HepG2 (cell line): Measurements from ENCODE around the gene AK4. TPM values are rescaled to one million over a fixed set of nuclear protein-coding genes. Genes with fewer than 3 reads are reported as not detected.

Experiments
- ATAC-seq: fragments of 200-7000 bp; cut with Tn5 transposase; 3 replicates; pipeline ENCODE4 v1.9.1; 2020; ENCODE audit warnings: mild to moderate bottlenecking, moderate library complexity
- BruUV-seq: library from RNA; stranded (reverse); fragments of 400-500 nt; replicated peaks from 2 replicates; lab custom pipeline; 2021; lab: Mats Ljungman, UMichigan
- CTCF ChIA-PET: fragments of 300-600 bp; formaldehyde crosslinking; extraction: SDS; loops from one replicate; lab custom pipeline; 2021; ENCODE audit warnings: low total read pairs, inconsistent platforms, low intra/inter-chr PET ratio; lab: Yijun Ruan, JAX
- POLR2A ChIA-PET: fragments of 350-600 bp; sonication (Branson Sonifier 250); formaldehyde crosslinking; loops from one replicate; lab custom pipeline; 2020; ENCODE audit warnings: antibody characterized with exemption, inconsistent platforms; lab: Yijun Ruan, JAX
- DNase-seq: peaks from one replicate; pipeline ENCODE4 v3.0.0-alpha.2; 2015; ENCODE audit warnings: low spot score
- FAIRE-seq: peaks from 3 replicates; lab custom pipeline; 2011; peaks lifted over from hg19 to GRCh38; lab: Jason Lieb, UNC
- H2AFZ ChIP-seq: one replicate; pipeline ENCODE4 v1.6.1; 2011; ENCODE audit warnings: low read length, inconsistent platforms
- H3K27ac ChIP-seq: fragments of 300-600 bp; 3 replicates; pipeline ENCODE4 v1.8.0; 2011; ENCODE audit warnings: mixed run types, mild to moderate bottlenecking, mixed read lengths, low read length, inconsistent platforms; ENCODE audit not compliant: insufficient read depth; ENCODE audit errors: extremely low read length
- H3K27me3 ChIP-seq, 2 experiments: fragments of 200-600 bp in 1 of 2; 2 replicates in 1 of 2; 3 replicates in 1 of 2; pipeline versions ENCODE4 v1.6.0 to v1.8.0; 2011; ENCODE audit warnings: low read length in 2 of 2, mild to moderate bottlenecking in 2 of 2, moderate library complexity in 2 of 2, inconsistent platforms in 1 of 2; ENCODE audit not compliant: insufficient read depth in 2 of 2, control insufficient read depth in 1 of 2
- H3K36me3 ChIP-seq, 2 experiments: fragments of 200-600 bp in 1 of 2; replicated peaks in 1 of 2; 2 replicates in 1 of 2; 3 replicates in 1 of 2; pipeline versions ENCODE4 v1.5.1 to v1.8.0; 2011; ENCODE audit warnings: low read length in 2 of 2, inconsistent platforms in 1 of 2; ENCODE audit not compliant: insufficient read depth in 2 of 2, control insufficient read depth in 1 of 2
- H3K4me1 ChIP-seq: 2 replicates; pipeline ENCODE4 v1.5.1; 2012; ENCODE audit warnings: low read length, inconsistent platforms; ENCODE audit not compliant: insufficient read depth
- H3K4me2 ChIP-seq: 2 replicates; pipeline ENCODE4 v1.6.0; 2011; ENCODE audit warnings: low read depth, low read length, inconsistent platforms
- H3K4me3 ChIP-seq, 3 experiments: fragments of 200-600 bp in 1 of 3; sonication (generic), shearing (Covaris generic) in 1 of 3; replicated peaks in 1 of 3; 2 replicates each; pipeline ENCODE4 v1.5.1; 2011 to 2016; ENCODE audit warnings: low read length in 3 of 3, inconsistent platforms in 2 of 3, low read depth in 2 of 3, mild to moderate bottlenecking in 2 of 3, control low read depth in 1 of 3, mixed read lengths in 1 of 3; ENCODE audit not compliant: insufficient read depth in 1 of 3
- H3K79me2 ChIP-seq: one replicate; pipeline ENCODE4 v1.6.1; 2011; ENCODE audit warnings: low read length, inconsistent platforms; ENCODE audit not compliant: insufficient read depth
- H3K9ac ChIP-seq: 2 replicates; pipeline ENCODE4 v1.6.0; 2011; ENCODE audit warnings: mild to moderate bottlenecking, low read depth, low read length, inconsistent platforms; ENCODE audit not compliant: insufficient read depth
- H3K9me3 ChIP-seq: 2 replicates; pipeline ENCODE4 v1.5.1; 2012; ENCODE audit warnings: mild to moderate bottlenecking, low read length
- H4K20me1 ChIP-seq: 2 replicates; pipeline ENCODE4 v1.6.0; 2011; ENCODE audit warnings: inconsistent platforms, mild to moderate bottlenecking, low read length, moderate library complexity; ENCODE audit not compliant: insufficient read depth
- CBX2 ChIP-seq, 2 experiments: fragments of 200-600 bp in 1 of 2; sonication (generic); formaldehyde crosslinking in 1 of 2; IDR thresholded peaks; 2 replicates each; pipeline versions ENCODE4 v1.7.0 to v1.8.1; 2018 to 2022; ENCODE audit warnings: low read depth in 2 of 2, low read length in 1 of 2, mild to moderate bottlenecking in 1 of 2, missing genetic modification reagents in 1 of 2
- CENPBD1 ChIP-seq: sonication (generic); formaldehyde crosslinking; IDR thresholded peaks from 2 replicates; pipeline ENCODE4 v1.8.0; 2022; ENCODE audit warnings: missing genetic modification reagents, low read depth, mild to moderate bottlenecking, borderline replicate concordance
- CSRNP1 ChIP-seq: sonication (generic); formaldehyde crosslinking; IDR thresholded peaks from 2 replicates; pipeline ENCODE4 v1.8.1; 2023; ENCODE audit warnings: mild to moderate bottlenecking, missing genetic modification reagents
- HDAC6 ChIP-seq: fragments of 200-600 bp; sonication (generic); IDR thresholded peaks from 2 replicates; pipeline ENCODE4 v1.7.0; 2017; ENCODE audit warnings: mild to moderate bottlenecking, antibody characterized with exemption, low read length, low read depth
- HMG20B ChIP-seq: conservative IDR thresholded peaks from 2 replicates; pipeline ENCODE4 v1.6.1; 2016; ENCODE audit warnings: missing genetic modification reagents, missing compliant biosample characterization
- HMGA1 ChIP-seq: sonication (generic); formaldehyde crosslinking; conservative IDR thresholded peaks from 2 replicates; pipeline ENCODE4 v1.4.0; 2020; ENCODE audit warnings: missing genetic modification reagents
- ISX ChIP-seq: sonication (generic); formaldehyde crosslinking; conservative IDR thresholded peaks from 2 replicates; pipeline ENCODE4 v1.5.0; 2020; ENCODE audit warnings: missing genetic modification reagents
- MAFK ChIP-seq, 2 experiments: IDR thresholded peaks in 1 of 2; conservative IDR thresholded peaks in 1 of 2; 2 replicates each; pipeline ENCODE4 v1.6.1; 2011; ENCODE audit warnings: improper control_type of control experiment in 2 of 2, low read length in 2 of 2
- MYC ChIP-seq: sonication (generic); formaldehyde crosslinking; IDR thresholded peaks from 2 replicates; pipeline ENCODE4 v1.9.0; 2021; ENCODE audit warnings: missing genetic modification reagents, borderline replicate concordance
- RBM22 ChIP-seq: fragments of 200-400 bp; formaldehyde crosslinking; optimal IDR thresholded peaks from 2 replicates; pipeline ENCODE3; 2017; ENCODE audit warnings: mild to moderate bottlenecking, low read length, moderate library complexity
- SOX5 ChIP-seq: IDR thresholded peaks from 2 replicates; pipeline ENCODE4 v1.6.1; 2016; ENCODE audit warnings: borderline replicate concordance
- TAF1 ChIP-seq: sonication (generic); formaldehyde crosslinking; IDR thresholded peaks from 2 replicates; pipeline ENCODE4 v1.4.0; 2020; ENCODE audit warnings: missing genetic modification reagents
- ZNF136 ChIP-seq: sonication (generic); formaldehyde crosslinking; IDR thresholded peaks from 2 replicates; pipeline ENCODE4 v1.8.1; 2022; ENCODE audit warnings: low read depth, mild to moderate bottlenecking, moderate library complexity, missing genetic modification reagents
- ZNF24 ChIP-seq: fragments of 450-650 bp; IDR thresholded peaks from 2 replicates; pipeline ENCODE4 v1.6.1; 2017; ENCODE audit warnings: antibody characterized with exemption, mild to moderate bottlenecking
- ZNF260 ChIP-seq: sonication (generic); formaldehyde crosslinking; IDR thresholded peaks from 2 replicates; pipeline ENCODE4 v1.4.0; 2020; ENCODE audit warnings: missing genetic modification reagents, low read depth, mild to moderate bottlenecking, borderline replicate concordance
- ZNF329 ChIP-seq: sonication (generic); formaldehyde crosslinking; IDR thresholded peaks from 2 replicates; pipeline ENCODE4 v1.9.0; 2021; ENCODE audit warnings: low read depth, mild to moderate bottlenecking, missing genetic modification reagents
- ZNF709 ChIP-seq: sonication (generic); formaldehyde crosslinking; IDR thresholded peaks from 2 replicates; pipeline ENCODE4 v1.5.0; 2020; ENCODE audit warnings: mild to moderate bottlenecking, missing genetic modification reagents
- ZNF773 ChIP-seq: sonication (generic); formaldehyde crosslinking; IDR thresholded peaks from 2 replicates; pipeline ENCODE4 v1.4.0; 2020; ENCODE audit warnings: missing genetic modification reagents, borderline replicate concordance
- WGBS: methylation state at CpG from one replicate; pipeline ENCODE4 v1.1.6; 2017; ENCODE audit warnings: low lambda C conversion rate; 5-methylcytosine and 5-hydroxymethylcytosine counted together
- in situ Hi-C: cut with HindIII; loops from 2 replicates; pipeline ENCODE4 v1.10.0; 2017; ENCODE audit warnings: low pct_unique_long_range_greater_than_20kb; ENCODE audit not compliant: extremely low pct_ligation_motif_present
- intact Hi-C: fragments of 100-400 bp; cut with micrococcal nuclease; formaldehyde crosslinking; loops from one replicate; pipeline ENCODE4 v1.10.0; 2022; ENCODE audit not compliant: unreplicated experiment
- polyA plus RNA-seq, 8 experiments: library from polyadenylated mRNA; depleted of rRNA in 3 of 8; stranded (reverse) in 7 of 8; unstranded in 1 of 8; fragments of >200 nt; fragmentation: Illumina TruSeq in 4 of 8; extraction: Trizol in 4 of 8; gene quantifications; 2 replicates each; pipeline versions ENCODE4 v1.2.1 to v1.2.3, GENCODE V29; 2011 to 2016; ENCODE audit warnings: low read depth in 4 of 8, missing spikeins in 1 of 8, mixed read lengths in 1 of 8; ENCODE audit not compliant: insufficient read depth in 1 of 8
- total RNA-seq, 5 experiments: library from RNA; depleted of rRNA; stranded (reverse); fragments of >200 nt; fragmentation: Illumina TruSeq; extraction: Trizol; gene quantifications; 2 replicates each; pipeline ENCODE4 v1.2.3, GENCODE V29; 2016; ENCODE audit warnings: low read depth in 1 of 5
- TF ChIP-seq, protein P1 (sequence below): sonication (generic); formaldehyde crosslinking; IDR thresholded peaks from 2 replicates; pipeline ENCODE4 v1.4.0; 2020; ENCODE audit warnings: missing genetic modification reagents

The AK4 gene
- total and polyA plus RNA-seq, 2 of the 13 experiments (the other 11 are each of a cell fraction or from before 2014, with no cell fraction given): 110 to 160 TPM

- CTCF ChIA-PET: no interaction called here
- in situ Hi-C loops: no loop called here
- no peak overlapping the region for H3K9ac ChIP-seq
- no peaks in the 10 kb centered on the region for H3K27me3 ChIP-seq
- H3K27ac ChIP-seq: no peak overlapping the region
- H2AFZ ChIP-seq: no peak overlapping the region
- H3K4me1 ChIP-seq: peaks cover 20% of the 10 kb centered on the region
- ATAC-seq (no peak), FAIRE-seq (no peak), DNase-seq (no peak)
- no peak overlapping the region for H3K4me2 ChIP-seq
- no peak for TF ChIP-seq ZNF136 (CRISPR knock-in tag)
- no peak for TF ChIP-seq ZNF24
- TF ChIP-seq MYC: no peak
- no peak for TF ChIP-seq HMGA1 (CRISPR knock-in tag)
- no peak for TF ChIP-seq HDAC6
- TF ChIP-seq ISX (CRISPR knock-in tag): no peak
- no peak for TF ChIP-seq TAF1 (CRISPR knock-in tag)
- TF ChIP-seq CSRNP1 (CRISPR knock-in tag): no peak
- TF ChIP-seq ZNF260 (CRISPR knock-in tag): no peak
- TF ChIP-seq MAFK (conservative IDR thresholded peaks at IDR 0.05 in 1 of 2, IDR thresholded peaks at IDR 0.05 in 1 of 2; ENCODE audit: low read length in 2 of 2): no peak
- TF ChIP-seq RBM22: no peak
- no peak for TF ChIP-seq SOX5
- no peak for TF ChIP-seq ZNF773 (CRISPR knock-in tag)
- no peak for TF ChIP-seq CBX2 (IDR thresholded peaks at IDR 0.05; ENCODE audit: low read depth, low read length)
- TF ChIP-seq CBX2 (CRISPR knock-in tag; IDR thresholded peaks at IDR 0.05; ENCODE audit: low read depth): no peak
- TF ChIP-seq, protein P1, sequence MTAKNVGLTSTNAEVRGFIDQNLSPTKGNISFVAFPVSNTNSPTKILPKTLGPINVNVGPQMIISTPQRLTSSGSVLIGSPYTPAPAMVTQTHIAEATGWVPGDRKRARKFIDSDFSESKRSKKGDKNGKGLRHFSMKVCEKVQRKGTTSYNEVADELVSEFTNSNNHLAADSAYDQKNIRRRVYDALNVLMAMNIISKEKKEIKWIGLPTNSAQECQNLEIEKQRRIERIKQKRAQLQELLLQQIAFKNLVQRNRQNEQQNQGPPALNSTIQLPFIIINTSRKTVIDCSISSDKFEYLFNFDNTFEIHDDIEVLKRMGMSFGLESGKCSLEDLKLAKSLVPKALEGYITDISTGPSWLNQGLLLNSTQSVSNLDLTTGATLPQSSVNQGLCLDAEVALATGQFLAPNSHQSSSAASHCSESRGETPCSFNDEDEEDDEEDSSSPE (CRISPR knock-in tag): no peak
- no peak for TF ChIP-seq ZNF709 (CRISPR knock-in tag)
- TF ChIP-seq ZNF329: no peak
- no peak for TF ChIP-seq CENPBD1 (CRISPR knock-in tag)
- TF ChIP-seq HMG20B (CRISPR knock-in tag): no peak
- WGBS: 86% methylated on average over 4 of the region's 4 CpGs
- H3K9me3 ChIP-seq: no peaks in the 10 kb centered on the region
- H3K79me2 ChIP-seq: no peaks in the 10 kb centered on the region
- POLR2A ChIA-PET: no interaction called here
- no peaks in the 10 kb centered on the region for H3K36me3 ChIP-seq
- intact Hi-C loops: loop anchor here (5.0 kb wide), 2 partner anchors 40 to 150 kb away; partner anchors contain the start of gene DNAJC6
- BruUV-seq: no TSS peak
- no peaks in the 10 kb centered on the region for H4K20me1 ChIP-seq
- no peak overlapping the region for H3K4me3 ChIP-seq
These were observed 119.3 kb downstream of the AK4 start for GRCh38 chr1:65267271-65267670.
